KOPT-K1 (cell line): ENCODE results near the gene SLC17A5.
"Not testable (repeated sequence)": the region's sequence is repeated elsewhere in the genome, so short reads cannot be mapped to it uniquely, and the experiment has no call there.

Experiments used
- H3K27ac ChIP-seq: fragments of 200-600 bp; sonication (generic); 2 replicates; pipeline ENCODE4 v1.5.1; 2016; ENCODE audit warnings: antibody characterized with exemption, mild to moderate bottlenecking, low read depth, low read length; ENCODE audit not compliant: poor library complexity, severe bottlenecking
- H3K36me3 ChIP-seq: fragments of 200-600 bp; sonication (generic); 2 replicates; pipeline ENCODE4 v1.5.1; 2017; ENCODE audit warnings: antibody characterized with exemption, mild to moderate bottlenecking, low read length, moderate library complexity; ENCODE audit not compliant: insufficient read depth
- H3K9me3 ChIP-seq: fragments of 200-600 bp; sonication (generic); 2 replicates; pipeline ENCODE4 v1.5.1; 2017; ENCODE audit warnings: antibody characterized with exemption, low read length, mild to moderate bottlenecking; ENCODE audit not compliant: insufficient read depth, poor library complexity, severe bottlenecking

Gene SLC17A5

DNA sequence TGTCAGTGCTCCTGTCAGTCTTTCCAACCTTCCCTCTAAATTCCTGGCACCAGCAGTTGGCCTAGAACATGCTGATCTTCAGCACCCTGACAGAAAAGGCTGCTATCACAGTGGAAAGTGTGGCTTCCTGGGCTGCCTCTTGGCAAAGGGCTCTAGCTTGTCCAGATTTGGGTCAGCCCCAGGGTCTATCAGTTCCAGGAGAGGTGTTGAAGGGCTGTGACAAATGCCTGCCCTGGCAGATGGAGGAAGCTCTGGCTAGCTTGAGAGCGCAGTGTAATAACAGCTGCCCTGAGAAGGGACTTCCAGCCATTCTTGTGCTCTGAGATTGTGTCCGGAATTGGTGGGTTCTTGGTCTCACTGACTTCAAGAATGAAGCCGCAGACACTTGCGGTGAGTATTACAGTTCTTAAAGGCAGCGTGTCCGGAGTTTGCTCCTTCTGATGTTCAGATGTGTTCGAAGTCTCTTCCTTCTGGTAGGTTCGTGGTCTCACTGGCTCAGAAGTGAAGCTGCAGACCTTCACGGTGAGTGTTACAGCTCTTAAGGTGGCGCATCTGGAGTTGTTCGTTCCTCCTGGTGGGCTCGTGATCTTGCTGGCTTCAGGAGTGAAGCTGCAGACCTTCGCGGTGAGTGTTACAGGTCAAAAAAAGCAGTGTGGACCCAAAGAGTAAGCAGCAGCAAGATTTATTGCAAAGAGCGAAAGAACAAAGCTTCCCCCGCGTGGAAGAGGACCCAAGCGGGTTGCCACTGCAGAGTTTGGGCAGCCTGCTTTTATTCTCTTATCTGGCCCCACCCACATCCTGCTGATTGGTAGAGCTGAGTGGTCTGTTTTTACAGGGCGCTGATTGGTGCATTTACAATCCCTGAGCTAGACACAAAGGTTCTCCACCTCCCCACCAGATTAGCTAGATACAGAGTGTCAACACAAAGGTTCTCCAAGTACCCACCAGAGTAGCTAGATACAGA lies 82.3 kb downstream of the SLC17A5 start:
- H3K9me3 ChIP-seq, H3K36me3 ChIP-seq, H3K27ac ChIP-seq: not testable (repeated sequence)

DNA sequence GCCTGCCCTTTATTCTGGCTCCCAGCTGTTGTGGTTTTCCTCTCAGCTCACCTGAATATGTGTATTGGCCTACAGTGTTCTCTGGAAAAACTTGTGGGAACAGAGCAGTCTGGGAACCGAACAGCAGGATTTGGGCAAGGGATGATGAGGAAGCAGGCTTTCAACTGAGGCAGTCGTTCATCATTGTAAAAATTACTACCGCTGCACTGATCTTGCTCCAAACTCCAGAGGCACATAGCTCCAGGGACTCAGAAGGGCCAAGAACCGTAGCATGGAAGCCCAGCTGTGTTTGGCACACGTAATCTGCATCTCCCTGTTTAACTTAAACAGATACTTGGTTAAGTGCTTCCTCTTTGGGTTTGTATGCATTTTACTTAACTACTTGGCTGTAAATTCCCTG lies 84.7 kb downstream of the SLC17A5 start:
- no peaks in the 10 kb centered on the region for H3K9me3 ChIP-seq
- H3K36me3 ChIP-seq = no peaks in the 10 kb centered on the region
- no peak overlapping the region for H3K27ac ChIP-seq

DNA sequence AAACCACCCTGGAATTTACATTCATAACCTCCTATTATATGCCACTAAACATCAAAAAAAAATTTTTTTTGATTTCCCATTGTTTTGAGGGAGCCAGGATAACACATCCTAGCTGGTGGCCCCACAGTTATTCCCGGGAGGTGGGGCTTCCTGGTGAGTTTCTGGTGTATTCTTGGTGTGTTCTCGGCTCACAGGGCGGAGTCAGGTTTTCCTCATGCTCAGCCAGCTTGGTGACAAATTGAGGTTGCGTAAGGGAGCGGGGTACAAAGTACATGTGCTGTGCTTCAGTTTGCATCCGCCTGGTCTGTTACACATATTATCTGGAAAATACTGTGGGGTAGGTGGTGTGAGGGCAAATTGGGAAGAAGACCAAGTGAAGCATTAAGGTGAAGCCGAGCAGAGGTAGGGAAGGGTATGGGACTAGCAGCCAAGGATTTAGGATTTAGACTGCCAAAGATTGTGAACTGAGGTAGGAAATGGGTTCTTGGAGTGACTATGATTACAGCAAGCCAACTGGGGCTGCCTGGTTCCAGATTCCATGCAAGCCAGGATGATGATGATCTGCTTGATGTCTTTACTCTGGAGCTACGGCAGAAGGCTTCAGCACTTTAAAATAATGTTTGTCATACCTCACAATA lies 86.7 kb downstream of the SLC17A5 start:
- Histone ChIP-seq H3K36me3 (no peaks in the 10 kb centered on the region), H3K27ac (no peak overlapping the region), H3K9me3 (no peaks in the 10 kb centered on the region)

DNA sequence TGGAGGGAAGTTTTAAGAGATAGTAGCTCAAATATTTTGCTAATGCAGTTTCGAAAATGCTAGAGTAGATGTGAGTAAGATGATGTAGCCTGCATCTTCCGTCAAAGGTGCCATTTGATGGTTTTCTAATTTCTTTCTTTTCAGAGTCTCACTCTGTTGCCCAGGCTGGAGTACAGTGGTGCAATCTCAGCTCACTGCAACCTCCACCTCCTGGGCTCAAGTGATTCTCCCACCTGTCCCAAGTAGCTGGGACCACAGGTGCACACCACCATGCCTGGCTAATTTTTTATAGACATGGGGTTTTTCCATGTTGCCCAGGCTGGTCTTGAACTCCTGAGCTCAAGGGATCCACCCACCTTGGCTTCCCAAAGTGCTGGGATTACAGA lies 87.3 kb downstream of the SLC17A5 start:
- not testable (repeated sequence) for H3K36me3 ChIP-seq, H3K27ac ChIP-seq, H3K9me3 ChIP-seq

DNA sequence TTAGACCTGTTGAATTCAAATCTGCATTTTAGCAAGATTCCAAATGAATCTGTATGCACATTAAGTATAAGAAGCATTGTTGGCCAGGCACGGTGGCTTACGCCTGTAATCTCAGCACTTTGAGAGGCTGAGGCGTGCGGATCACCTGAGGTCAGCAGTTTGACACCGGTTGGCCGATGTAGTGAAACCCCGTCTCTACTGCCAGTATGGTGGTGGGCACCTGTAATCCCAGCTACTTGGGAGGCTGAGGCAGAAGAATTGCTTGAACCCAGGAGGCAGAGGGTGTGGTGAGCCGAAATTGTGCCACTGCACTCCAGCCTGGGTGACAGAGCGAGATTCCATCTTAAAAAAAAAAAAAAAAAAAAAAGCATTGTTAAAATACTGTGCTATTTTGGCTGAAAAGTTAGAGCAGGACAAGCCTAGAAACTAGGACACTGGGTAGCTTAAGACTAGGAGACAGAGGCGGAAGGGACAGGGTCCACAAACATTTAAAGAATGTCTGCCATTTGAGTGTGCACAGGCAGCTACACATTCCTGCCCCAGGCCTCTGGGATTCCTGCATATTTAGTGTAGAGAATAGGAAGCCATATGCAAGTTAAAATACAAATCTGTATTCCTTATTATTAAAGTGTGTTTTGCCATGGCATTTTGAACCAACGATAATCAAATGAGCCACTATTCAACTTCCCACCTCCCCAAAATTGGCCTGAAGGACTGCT lies 87.9 kb downstream of the SLC17A5 start:
- H3K9me3 ChIP-seq = no peaks in the 10 kb centered on the region
- H3K27ac ChIP-seq = no peak overlapping the region
- H3K36me3 ChIP-seq = no peaks in the 10 kb centered on the region

DNA sequence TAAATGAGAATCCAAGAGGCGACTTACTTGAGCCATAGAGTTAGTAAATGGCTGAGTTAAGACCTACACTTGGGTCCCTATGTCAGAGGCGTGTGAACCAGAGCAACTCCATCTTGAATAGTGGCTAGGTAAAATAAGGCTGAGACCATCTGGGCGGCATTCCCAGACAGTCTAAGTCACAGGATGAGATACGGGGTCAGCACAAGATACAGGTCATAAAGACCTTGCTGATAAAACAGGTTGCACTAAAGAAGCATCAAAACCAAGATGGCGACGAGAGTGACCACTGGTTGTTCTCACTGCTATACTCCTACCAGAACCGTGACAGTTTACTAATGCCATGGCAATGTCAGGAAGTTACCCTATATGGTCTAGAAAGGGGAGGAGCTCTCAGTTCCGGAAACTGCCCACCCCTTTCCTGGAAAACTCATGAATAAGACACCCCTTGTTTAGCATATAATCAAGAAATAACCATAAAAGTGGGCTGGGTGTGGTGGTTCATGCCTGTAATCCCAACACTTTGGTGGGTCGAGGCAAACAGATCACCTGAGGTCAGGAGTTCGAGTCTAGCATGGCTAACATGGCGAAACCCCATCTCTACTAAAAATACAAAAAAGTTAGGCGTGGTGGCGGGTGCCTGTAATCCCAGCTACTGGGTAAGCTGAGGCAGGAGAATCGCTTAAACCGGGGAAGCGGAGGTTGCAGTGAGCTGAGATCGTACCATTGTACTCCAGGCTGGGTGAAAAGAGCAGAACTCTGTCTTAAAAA lies 89.0 kb downstream of the SLC17A5 start:
- no peaks in the 10 kb centered on the region for H3K9me3 ChIP-seq
- no peaks in the 10 kb centered on the region for H3K36me3 ChIP-seq
- no peak overlapping the region for H3K27ac ChIP-seq

DNA sequence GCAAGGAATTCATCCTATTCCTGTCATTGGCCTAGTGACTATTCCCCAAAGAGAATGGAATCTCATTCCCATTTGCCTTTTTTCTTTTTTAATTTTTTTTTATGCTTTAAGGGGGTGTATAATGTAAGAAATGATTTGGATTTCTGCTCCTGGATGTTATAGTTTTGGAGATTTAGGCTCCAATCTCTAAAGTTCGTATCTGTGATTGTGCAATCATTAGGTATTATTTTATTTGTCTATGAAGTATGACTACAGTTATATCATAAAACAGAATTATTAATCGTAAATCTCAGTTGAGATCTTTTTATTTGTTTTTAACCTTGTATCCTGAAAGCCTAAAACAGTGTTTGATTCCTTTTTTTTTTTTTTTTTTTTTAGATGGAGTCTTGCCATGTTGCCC lies 91.2 kb downstream of the SLC17A5 start:
- H3K36me3 ChIP-seq = no peaks in the 10 kb centered on the region
- no peaks in the 10 kb centered on the region for H3K9me3 ChIP-seq
- no peak overlapping the region for H3K27ac ChIP-seq

DNA sequence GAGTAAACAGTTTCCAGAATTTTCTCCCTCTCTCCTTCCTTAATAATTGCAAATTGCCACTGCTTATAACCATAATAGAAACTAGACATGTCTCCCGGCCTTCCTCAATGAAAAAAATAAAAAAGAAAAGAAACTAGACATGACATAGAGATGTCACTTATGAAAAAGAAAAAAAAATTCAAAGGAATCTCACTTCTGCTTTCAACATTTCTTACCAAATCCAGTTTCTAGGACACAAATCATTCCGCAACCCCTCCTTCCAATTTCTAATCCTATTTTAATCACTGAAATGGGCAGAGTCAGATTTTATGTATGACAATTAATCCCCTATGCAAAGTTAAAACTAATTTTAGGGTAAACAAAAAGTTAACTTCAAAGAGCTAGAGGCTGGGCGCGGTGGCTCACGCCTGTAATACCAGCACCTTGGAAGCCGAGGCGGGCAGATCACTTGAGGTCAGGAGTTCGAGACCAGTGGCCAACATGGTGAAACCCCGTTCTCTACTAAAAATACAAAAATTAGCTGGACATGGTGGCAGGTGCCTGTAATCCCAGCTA lies 92.9 kb downstream of the SLC17A5 start:
- Histone ChIP-seq H3K36me3 (no peaks in the 10 kb centered on the region), H3K9me3 (no peaks in the 10 kb centered on the region), H3K27ac (no peak overlapping the region)

DNA sequence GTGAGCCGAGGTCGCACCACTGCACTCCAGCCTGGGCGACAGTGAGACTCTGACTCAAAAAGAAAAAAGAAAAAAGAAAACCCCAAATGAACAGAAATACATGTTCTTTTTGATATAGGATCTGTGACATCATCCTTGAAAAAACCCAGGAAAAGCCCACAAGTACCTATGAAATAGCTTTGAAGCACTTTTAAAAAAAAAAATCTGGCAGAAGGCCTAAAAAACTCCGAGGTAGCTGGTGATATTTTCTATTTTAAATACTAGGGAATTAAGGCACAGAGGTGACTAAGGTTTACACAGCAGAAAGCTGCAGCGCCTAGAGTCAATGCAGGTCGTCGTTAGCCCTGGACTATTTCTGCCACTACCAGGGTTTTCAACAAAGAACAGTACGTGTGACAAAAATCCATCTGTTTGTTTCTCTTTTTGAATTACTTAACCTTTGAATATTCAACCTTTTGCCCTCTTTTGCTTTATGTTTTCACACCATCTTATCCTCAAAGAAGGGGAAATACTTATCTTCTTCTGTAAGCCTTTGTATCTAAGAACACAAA lies 93.5 kb downstream of the SLC17A5 start:
- Histone ChIP-seq H3K9me3 (no peaks in the 10 kb centered on the region), H3K36me3 (no peaks in the 10 kb centered on the region), H3K27ac (no peak overlapping the region)

DNA sequence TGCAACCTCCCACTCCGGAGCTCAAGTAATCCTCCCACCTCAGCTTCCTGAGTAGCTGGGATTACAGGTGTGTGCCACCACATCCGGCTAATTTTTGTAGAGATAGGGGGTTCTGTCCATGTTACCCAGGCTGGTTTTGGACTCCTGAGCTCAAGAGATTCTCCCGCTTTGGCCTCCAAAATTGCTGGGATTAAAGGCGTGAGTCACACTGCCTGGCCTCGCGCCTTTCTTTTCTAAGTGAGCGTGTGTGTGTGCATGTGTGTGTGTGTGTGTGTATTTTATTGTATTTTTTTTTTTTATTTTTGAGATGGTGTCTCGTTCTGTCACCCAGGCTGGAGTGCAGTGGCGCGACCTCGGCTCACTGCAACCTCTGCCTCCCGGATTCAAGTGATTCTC lies 94.4 kb downstream of the SLC17A5 start:
- not testable (repeated sequence) for H3K36me3 ChIP-seq, H3K27ac ChIP-seq, H3K9me3 ChIP-seq

DNA sequence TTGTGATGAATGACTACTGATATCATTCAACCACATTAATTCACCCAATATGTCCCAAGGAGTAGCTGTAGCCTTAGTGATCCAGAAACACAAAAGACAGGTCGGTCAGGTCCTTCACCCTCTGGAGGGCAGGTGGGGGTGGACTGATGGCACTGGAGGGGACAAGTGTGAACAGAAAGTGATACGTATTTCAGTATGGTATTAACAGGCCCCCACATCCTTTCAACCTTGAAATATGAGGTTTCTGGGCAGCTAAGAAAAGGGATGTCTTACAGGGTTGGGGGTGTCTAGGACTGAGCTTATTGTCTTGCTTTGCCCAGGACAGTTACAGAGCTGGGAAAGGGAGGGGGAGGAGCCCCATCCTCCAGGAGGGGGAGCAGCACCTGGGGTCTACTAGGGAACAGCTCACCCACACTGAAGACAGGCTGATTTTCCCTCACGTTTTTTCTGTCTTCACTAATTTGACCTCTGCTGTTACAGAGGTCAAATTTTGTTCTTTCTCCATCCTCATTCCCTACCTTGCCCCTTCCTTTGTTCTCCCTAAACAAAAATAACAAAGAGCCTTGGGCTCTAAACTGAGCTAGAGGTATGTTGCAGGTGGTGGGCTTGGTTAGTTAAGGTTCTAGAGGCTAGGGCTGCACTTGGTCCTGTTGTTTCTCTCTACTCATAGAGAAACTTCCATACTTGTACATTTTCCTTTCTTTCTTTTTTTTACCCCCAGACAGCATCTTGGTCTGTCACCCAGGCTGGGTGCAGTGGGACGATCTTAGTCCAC lies 95.0 kb downstream of the SLC17A5 start:
- H3K9me3 ChIP-seq = no peaks in the 10 kb centered on the region
- no peak overlapping the region for H3K27ac ChIP-seq

DNA sequence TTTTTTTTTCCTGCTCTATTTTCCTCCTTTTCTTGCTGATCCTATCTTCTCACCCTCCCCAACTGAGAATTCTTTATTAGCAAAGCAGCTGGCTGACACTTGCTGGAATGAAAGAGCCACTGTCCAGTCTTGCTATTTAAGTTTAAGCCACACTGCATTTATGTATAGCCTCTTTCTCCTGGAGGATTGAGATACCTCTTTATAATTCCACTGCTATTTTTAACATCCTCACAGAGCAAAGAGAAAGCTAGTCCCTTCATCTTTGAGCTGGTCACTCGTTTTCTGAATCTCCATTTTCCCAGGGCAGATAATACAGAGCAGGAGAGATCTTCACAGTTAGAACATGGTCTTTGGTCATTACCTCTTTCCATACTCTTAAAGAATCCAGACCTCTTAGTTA lies 97.0 kb downstream of the SLC17A5 start:
- Histone ChIP-seq H3K27ac (no peak overlapping the region), H3K36me3 (no peaks in the 10 kb centered on the region), H3K9me3 (no peaks in the 10 kb centered on the region)

More for the DNA sequence above, 95.0 kb downstream of the SLC17A5 start:
- no peaks in the 10 kb centered on the region for H3K36me3 ChIP-seq

DNA sequence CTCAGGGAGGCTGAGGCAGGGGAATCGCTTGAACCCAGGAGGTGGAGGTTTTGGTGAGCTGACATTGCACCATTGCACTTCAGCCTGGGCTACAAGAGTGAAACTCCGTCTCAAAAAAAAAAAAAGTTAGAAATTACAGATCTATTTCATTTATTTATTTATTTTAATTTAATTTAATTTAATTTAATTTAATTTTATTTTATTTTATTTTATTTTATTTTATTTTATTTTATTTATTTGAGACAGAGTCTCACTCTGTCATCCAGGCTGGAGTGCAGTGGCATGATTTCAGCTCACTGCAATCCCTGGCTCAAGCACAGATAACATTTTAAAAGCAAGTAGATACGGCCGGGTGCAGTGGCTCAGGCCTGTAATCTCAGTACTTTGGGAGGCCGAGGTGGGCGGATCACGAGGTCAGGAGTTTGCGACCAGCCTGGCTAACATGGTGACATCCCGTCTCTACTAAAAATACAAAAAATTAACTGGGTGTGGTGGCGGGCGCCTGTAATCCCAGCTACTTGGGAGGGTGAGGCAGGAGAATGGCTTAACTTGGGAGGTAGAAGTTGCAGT lies 98.3 kb downstream of the SLC17A5 start:
- not testable (repeated sequence) for H3K9me3 ChIP-seq, H3K27ac ChIP-seq, H3K36me3 ChIP-seq
